CD4-positive, alpha-beta memory T cell (primary cell): ENCODE results near the gene IQGAP3. TPM values are rescaled to one million over a fixed set of nuclear protein-coding genes. Genes with fewer than 3 reads are reported as not detected.

ENCODE experiments used
- CTCF ChIA-PET: fragments of 350-600 bp; sonication (Branson Sonifier 250); formaldehyde crosslinking; loops from one replicate; lab custom pipeline; 2021; ENCODE audit warnings: inconsistent platforms; ENCODE audit not compliant: partially characterized antibody; lab: Charles Lee
- POLR2A ChIA-PET: fragments of 350-600 bp; sonication (Branson Sonifier 250); formaldehyde crosslinking; loops from one replicate; lab custom pipeline; 2021; ENCODE audit not compliant: partially characterized antibody; lab: Charles Lee
- DNase-seq, 5 donors: peaks; one replicate each; pipeline versions ENCODE4 v3.0.0 to v3.0.0-alpha.2; 2020 to 2022; ENCODE audit warnings: mixed read lengths in 1 of 5
- H3K27ac ChIP-seq: one replicate; pipeline ENCODE4 v1.7.0; 2013; ENCODE audit warnings: low read depth, low read length
- H3K27me3 ChIP-seq: 2 replicates; pipeline ENCODE4 v1.7.0; 2013; ENCODE audit warnings: mild to moderate bottlenecking, low read length, moderate library complexity; ENCODE audit not compliant: insufficient read depth
- H3K36me3 ChIP-seq: 2 replicates; pipeline ENCODE4 v1.7.0; 2013; ENCODE audit warnings: mild to moderate bottlenecking, low read length, moderate library complexity; ENCODE audit not compliant: insufficient read depth
- H3K4me1 ChIP-seq: 2 replicates; pipeline ENCODE4 v1.7.0; 2013; ENCODE audit warnings: mild to moderate bottlenecking, low read length, moderate library complexity; ENCODE audit not compliant: insufficient read depth
- H3K4me3 ChIP-seq, 2 donors: one replicate each; pipeline ENCODE4 v1.7.0; 2013; ENCODE audit warnings: low read length in 2 of 2, mild to moderate bottlenecking in 1 of 2
- H3K9me3 ChIP-seq, 2 donors: one replicate each; pipeline ENCODE4 v1.7.0; 2013; ENCODE audit warnings: low read length in 2 of 2, control low read depth in 1 of 2; ENCODE audit not compliant: control insufficient read depth in 1 of 2
- H3K27ac Mint-ChIP-seq, 7 donors: one replicate each; pipeline ENCODE4 v1.8.0; 2020 to 2021; ENCODE audit warnings: mixed read lengths in 7 of 7, mild to moderate bottlenecking in 6 of 7, inconsistent platforms in 3 of 7, moderate library complexity in 3 of 7
- H3K27me3 Mint-ChIP-seq, 2 donors: one replicate each; pipeline ENCODE4 v1.8.0; 2020 to 2021; ENCODE audit warnings: mixed read lengths in 2 of 2
- H3K36me3 Mint-ChIP-seq, 2 donors: one replicate each; pipeline ENCODE4 v1.8.0; 2020 to 2021; ENCODE audit warnings: mixed read lengths in 2 of 2, inconsistent platforms in 1 of 2, mild to moderate bottlenecking in 1 of 2
- H3K4me1 Mint-ChIP-seq, 4 donors: one replicate each; pipeline ENCODE4 v1.8.0; 2020 to 2021; ENCODE audit warnings: mixed read lengths in 4 of 4, mild to moderate bottlenecking in 1 of 4
- H3K4me3 Mint-ChIP-seq, 8 donors: one replicate each; pipeline ENCODE4 v1.8.0; 2020 to 2021; ENCODE audit warnings: mixed read lengths in 8 of 8, mild to moderate bottlenecking in 7 of 8, moderate library complexity in 6 of 8, inconsistent platforms in 3 of 8
- H3K9me3 Mint-ChIP-seq, 8 donors: one replicate each; pipeline ENCODE4 v1.8.0; 2020 to 2021; ENCODE audit warnings: mixed read lengths in 8 of 8, mild to moderate bottlenecking in 5 of 8, inconsistent platforms in 3 of 8, moderate library complexity in 1 of 8
- intact Hi-C: fragments of 100-400 bp; cut with micrococcal nuclease; formaldehyde crosslinking; loops from one replicate; pipeline ENCODE4 v1.15.1; 2023
- polyA plus RNA-seq, 2 donors: library from polyadenylated mRNA; unstranded; fragments of 300-500 nt; fragmentation: Illumina TruSeq; gene quantifications; one replicate each; pipeline ENCODE4 v1.2.3, GENCODE V29; 2021
- total RNA-seq, 2 experiments: library from RNA; stranded (reverse); gene quantifications; one replicate each; pipeline ENCODE4 v1.2.3, GENCODE V29; 2021

Gene IQGAP3
- total and polyA plus RNA-seq, 4 experiments from 2014 or later = not detected

- Mint-ChIP-seq H3K4me3 (peak overlapping the region; percentile 70 to 92 (median 82)), H3K27ac (peak overlapping the region; percentile 95 to 100 (median 99)), H3K36me3 (peaks cover 0 to 14% of the 10 kb centered on the region in 2 donors), H3K9me3 (peaks cover 0 to 3% (median 0%) of the 10 kb centered on the region in 8 donors), H3K27me3 (peaks cover 0 to 2% of the 10 kb centered on the region in 2 donors), H3K4me1 (peaks cover 40 to 73% (median 48%) of the 10 kb centered on the region in 4 donors)
- Histone ChIP-seq H3K27me3 (no peaks in the 10 kb centered on the region), H3K9me3 (no peaks in the 10 kb centered on the region), H3K27ac (peak overlapping the region; percentile 94), H3K36me3 (no peaks in the 10 kb centered on the region), H3K4me3 (peak overlapping the region in 1 of 2 donors; percentile 47), H3K4me1 (peaks cover 62% of the 10 kb centered on the region)
- ChIA-PET POLR2A (interaction anchor here (0.7 to 14.1 kb wide), 31 partner anchors 9 to 1569 kb away, joined by 3 to 376 read pairs (median 4); partner anchors contain the start of genes ARHGEF2, CCT3, GPATCH4 and IQGAP3), CTCF (interaction anchor here (0.8 to 11.5 kb wide), 8 partner anchors 9 to 120 kb away, joined by 3 to 257 read pairs (median 3); no protein-coding TSS in a partner anchor)
- intact Hi-C loops = loop anchor here (1.0 to 10.0 kb wide), 8 partner anchors 25 to 410 kb away; partner anchors contain the start of genes HDGF, IQGAP3, ISG20L2 and METTL25B
- peak; percentile 95 to 99 (median 97) for DNase-seq
These were observed 67.3 kb downstream of the IQGAP3 start for GRCh38 chr1:156504821-156505678.

- H3K9me3 ChIP-seq = no peaks in the 10 kb centered on the region
- DNase-seq = peak in 1 of 5 donors; percentile 64
- Mint-ChIP-seq H3K36me3 (peaks cover 0 to 15% of the 10 kb centered on the region in 2 donors), H3K4me1 (peaks cover 40 to 73% (median 48%) of the 10 kb centered on the region in 4 donors), H3K4me3 (peak overlapping the region; percentile 70 to 92 (median 82)), H3K9me3 (peaks cover 0 to 3% (median 0%) of the 10 kb centered on the region in 8 donors), H3K27ac (peak overlapping the region; percentile 95 to 100 (median 99)), H3K27me3 (peaks cover 0 to 2% of the 10 kb centered on the region in 2 donors)
- H3K27me3 ChIP-seq = no peaks in the 10 kb centered on the region
- ChIA-PET POLR2A (interaction anchor here (0.7 to 14.1 kb wide), 30 partner anchors 9 to 1568 kb away, joined by 3 to 376 read pairs (median 4); partner anchors contain the start of genes ARHGEF2, CCT3, GPATCH4 and IQGAP3), CTCF (interaction anchor here (0.8 to 11.5 kb wide), 8 partner anchors 10 to 120 kb away, joined by 3 to 257 read pairs (median 3); partner anchors contain the start of gene NAXE)
- H3K4me3 ChIP-seq = peak overlapping the region in 1 of 2 donors; percentile 47
- H3K27ac ChIP-seq = peak overlapping the region; percentile 94
- intact Hi-C loops = loop anchor here (10.0 kb wide), 1 partner anchor 410 kb away; no protein-coding TSS in a partner anchor
- peaks cover 63% of the 10 kb centered on the region for H3K4me1 ChIP-seq
- H3K36me3 ChIP-seq = no peaks in the 10 kb centered on the region
These were observed 67.9 kb downstream of the IQGAP3 start for GRCh38 chr1:156504438-156504813.

- ChIA-PET POLR2A (interaction anchor here (1.0 to 14.1 kb wide), 16 partner anchors 12 to 1568 kb away, joined by 3 to 376 read pairs (median 5); partner anchors contain the start of genes ARHGEF2, GPATCH4, IQGAP3 and ISG20L2), CTCF (interaction anchor here (0.8 to 11.5 kb wide), 5 partner anchors 10 to 100 kb away, joined by 3 to 257 read pairs (median 3); partner anchors contain the start of gene NAXE)
- Histone ChIP-seq H3K27me3 (no peaks in the 10 kb centered on the region), H3K4me1 (peaks cover 69% of the 10 kb centered on the region), H3K9me3 (no peaks in the 10 kb centered on the region), H3K4me3 (peak overlapping the region in 1 of 2 donors; percentile 47), H3K36me3 (no peaks in the 10 kb centered on the region), H3K27ac (peak overlapping the region; percentile 94)
- H3K36me3 Mint-ChIP-seq = peaks cover 0 to 19% of the 10 kb centered on the region in 2 donors
- intact Hi-C loops = loop anchor here (10.0 kb wide), 1 partner anchor 409 kb away; no protein-coding TSS in a partner anchor
- peak overlapping the region; percentile 95 to 100 (median 99) for H3K27ac Mint-ChIP-seq
- peak overlapping the region in 7 of 8 donors; percentile 70 to 95 (median 82) for H3K4me3 Mint-ChIP-seq
- peaks cover 0 to 2% of the 10 kb centered on the region in 2 donors for H3K27me3 Mint-ChIP-seq
- no peak for DNase-seq
- peaks cover 0 to 3% (median 0%) of the 10 kb centered on the region in 8 donors for H3K9me3 Mint-ChIP-seq
- peaks cover 41 to 72% (median 51%) of the 10 kb centered on the region in 4 donors for H3K4me1 Mint-ChIP-seq
These were observed 68.5 kb downstream of the IQGAP3 start for GRCh38 chr1:156503698-156504437.

GRCh38 chr1:156502894-156503697 lies 69.3 kb downstream of the IQGAP3 start:
- H3K9me3 Mint-ChIP-seq = peaks cover 0 to 3% (median 0%) of the 10 kb centered on the region in 8 donors
- peaks cover 0 to 22% of the 10 kb centered on the region in 2 donors for H3K36me3 Mint-ChIP-seq
- Histone ChIP-seq H3K4me3 (peak overlapping the region; percentile 1 to 9), H3K27ac (peak overlapping the region; percentile 94), H3K36me3 (no peaks in the 10 kb centered on the region), H3K9me3 (no peaks in the 10 kb centered on the region), H3K27me3 (no peaks in the 10 kb centered on the region), H3K4me1 (peaks cover 70% of the 10 kb centered on the region)
- ChIA-PET POLR2A (interaction anchor here (0.8 to 14.1 kb wide), 10 partner anchors 16 to 1894 kb away, joined by 3 to 376 read pairs (median 10); partner anchors contain the start of genes ISG20L2, MRPL24, NAXE and PRCC), CTCF (interaction anchor here (0.8 to 11.5 kb wide), 5 partner anchors 17 to 124 kb away, joined by 3 to 257 read pairs (median 4); partner anchors contain the start of gene GPATCH4)
- H3K27ac Mint-ChIP-seq = peak overlapping the region; percentile 95 to 100 (median 99)
- peaks cover 0 to 2% of the 10 kb centered on the region in 2 donors for H3K27me3 Mint-ChIP-seq
- intact Hi-C loops = loop anchor here (10.0 kb wide), 1 partner anchor 408 kb away; no protein-coding TSS in a partner anchor
- peaks cover 47 to 76% (median 57%) of the 10 kb centered on the region in 4 donors for H3K4me1 Mint-ChIP-seq
- DNase-seq = no peak
- peak overlapping the region in 6 of 8 donors; percentile 12 to 95 (median 52) for H3K4me3 Mint-ChIP-seq

- H3K4me3 Mint-ChIP-seq = peak overlapping the region; percentile 45 to 95 (median 84)
- Histone ChIP-seq H3K27me3 (no peaks in the 10 kb centered on the region), H3K4me3 (peak overlapping the region; percentile 0 to 1), H3K27ac (peak overlapping the region; percentile 94), H3K4me1 (peaks cover 71% of the 10 kb centered on the region), H3K36me3 (peaks cover under 1% of the 10 kb centered on the region), H3K9me3 (no peaks in the 10 kb centered on the region)
- H3K27me3 Mint-ChIP-seq = peaks cover 0 to 2% of the 10 kb centered on the region in 2 donors
- H3K36me3 Mint-ChIP-seq = peaks cover 0 to 25% of the 10 kb centered on the region in 2 donors
- peaks cover 52 to 77% (median 62%) of the 10 kb centered on the region in 4 donors for H3K4me1 Mint-ChIP-seq
- intact Hi-C loops = loop anchor here (10.0 kb wide), 1 partner anchor 408 kb away; no protein-coding TSS in a partner anchor
- ChIA-PET CTCF (interaction anchor here (0.8 to 11.5 kb wide), 9 partner anchors 16 to 165 kb away, joined by 3 to 257 read pairs (median 4); partner anchors contain the start of genes CCT3 and GPATCH4), POLR2A (interaction anchor here (0.8 to 14.1 kb wide), 11 partner anchors 16 to 1894 kb away, joined by 3 to 376 read pairs (median 10); partner anchors contain the start of genes IQGAP3, MRPL24, NAXE and PMF1)
- peak overlapping the region; percentile 95 to 100 (median 99) for H3K27ac Mint-ChIP-seq
- peaks cover 0 to 3% (median 0%) of the 10 kb centered on the region in 8 donors for H3K9me3 Mint-ChIP-seq
- DNase-seq = no peak
These were observed 69.9 kb downstream of the IQGAP3 start for GRCh38 chr1:156502391-156502893.
